Gastrocnemius medialis (tissue), 4 donors: ENCODE data around the gene HEPHL1. TPM values are rescaled to one million over a fixed set of nuclear protein-coding genes. Genes with fewer than 3 reads are reported as not detected.

ENCODE experiments used
- ATAC-seq, 2 donors: fragments of 150-250 bp; one replicate each; pipeline ENCODE4 v1.9.1; 2016
- DNase-seq, 2 donors: peaks; one replicate each; pipeline ENCODE4 v3.0.0-alpha.2; 2019
- H3K27ac ChIP-seq, 4 donors: fragments of 200-600 bp; sonication (generic); 1 replicate in 1 of 4; 2 replicates in 3 of 4; pipeline ENCODE4 v1.5.1; 2016 to 2018; ENCODE audit warnings: mild to moderate bottlenecking in 2 of 4, moderate library complexity in 1 of 4
- H3K27me3 ChIP-seq, 3 donors: fragments of 200-600 bp; sonication (generic) in 2 of 3; 1 replicate in 1 of 3; 2 replicates in 2 of 3; pipeline versions ENCODE4 v1.5.1 to v1.6.0; 2016 to 2019; ENCODE audit warnings: mild to moderate bottlenecking in 1 of 3, moderate library complexity in 1 of 3
- H3K36me3 ChIP-seq, 2 donors: fragments of 200-600 bp; sonication (generic) in 1 of 2; one replicate each; pipeline ENCODE4 v1.5.1; 2017 to 2018
- H3K4me1 ChIP-seq, 2 donors: fragments of 200-600 bp; sonication (generic) in 1 of 2; one replicate each; pipeline ENCODE4 v1.5.1; 2016 to 2017; ENCODE audit warnings: mild to moderate bottlenecking in 2 of 2
- H3K4me3 ChIP-seq, 4 donors: fragments of 200-600 bp; sonication (generic) in 3 of 4; 1 replicate in 1 of 4; 2 replicates in 3 of 4; pipeline ENCODE4 v1.5.1; 2016 to 2019; ENCODE audit warnings: mild to moderate bottlenecking in 2 of 4
- H3K9me3 ChIP-seq, 3 donors: fragments of 200-600 bp; sonication (generic) in 2 of 3; 1 replicate in 1 of 3; 2 replicates in 2 of 3; pipeline ENCODE4 v1.5.1; 2016 to 2019
- POLR2A ChIP-seq, 2 donors: fragments of 450-650 bp; IDR thresholded peaks; one replicate each; pipeline ENCODE4 v1.6.1; 2017; ENCODE audit warnings: antibody characterized with exemption in 2 of 2, mild to moderate bottlenecking in 2 of 2, moderate library complexity in 2 of 2
- in situ Hi-C, 4 donors: fragments of 200-750 bp; cut with MboI; loops; one replicate each; pipeline versions ENCODE4 v1.15.0 to v1.8.0; 2017; ENCODE audit warnings: low sequenced_read_pairs in 4 of 4
- intact Hi-C: fragments of 100-400 bp; cut with DNase I; formaldehyde crosslinking; loops from one replicate; pipeline ENCODE4 v1.15.1; 2023; ENCODE audit warnings: low total_unique reads
- total RNA-seq, 4 donors: library from RNA; depleted of rRNA; stranded (reverse); fragments of >200 nt; gene quantifications; one replicate each; pipeline versions ENCODE4 v1.1.0 to v1.2.3, GENCODE V29; 2016
- TF ChIP-seq, protein P1 (sequence below), 5 experiments: fragments of 450-650 bp in 3 of 5; fragments of 200-600 bp in 2 of 5; sonication (generic) in 2 of 5; IDR thresholded peaks in 4 of 5; conservative IDR thresholded peaks in 1 of 5; 1 replicate in 4 of 5; 2 replicates in 1 of 5; pipeline ENCODE4 v1.5.1; 2016 to 2019; ENCODE audit warnings: antibody characterized with exemption in 5 of 5, mild to moderate bottlenecking in 3 of 5, moderate library complexity in 3 of 5

Gene HEPHL1
- total RNA-seq, 4 donors from 2014 or later: not detected

DNA sequence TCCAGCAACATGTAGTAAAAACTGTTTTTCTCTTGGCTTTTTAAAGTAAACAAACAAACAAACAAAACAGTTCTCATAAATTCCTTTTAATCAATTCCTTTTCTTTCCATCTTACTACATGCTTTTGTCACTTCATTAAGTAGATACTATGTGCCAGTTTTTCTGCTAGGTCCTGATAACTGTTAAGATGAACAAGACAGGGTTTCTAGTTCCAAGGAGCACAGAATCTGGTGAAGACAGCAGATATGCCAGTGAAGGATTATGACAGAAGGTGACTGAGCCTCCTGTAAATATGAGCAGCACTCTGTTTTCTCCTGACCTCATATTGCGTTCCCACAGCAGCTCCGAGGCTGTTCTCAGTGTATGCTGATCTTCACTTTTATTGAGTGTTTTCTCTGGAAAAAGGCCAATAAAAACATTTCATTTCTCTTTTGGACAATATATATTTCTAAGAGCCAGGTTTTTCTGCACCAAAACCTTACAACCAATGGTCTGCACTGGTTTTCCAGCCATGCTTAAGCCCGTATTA lies 45.8 kb downstream of the HEPHL1 start:
- no peak for TF ChIP-seq POLR2A (IDR thresholded peaks at IDR 0.05)
- TF ChIP-seq, protein P1, sequence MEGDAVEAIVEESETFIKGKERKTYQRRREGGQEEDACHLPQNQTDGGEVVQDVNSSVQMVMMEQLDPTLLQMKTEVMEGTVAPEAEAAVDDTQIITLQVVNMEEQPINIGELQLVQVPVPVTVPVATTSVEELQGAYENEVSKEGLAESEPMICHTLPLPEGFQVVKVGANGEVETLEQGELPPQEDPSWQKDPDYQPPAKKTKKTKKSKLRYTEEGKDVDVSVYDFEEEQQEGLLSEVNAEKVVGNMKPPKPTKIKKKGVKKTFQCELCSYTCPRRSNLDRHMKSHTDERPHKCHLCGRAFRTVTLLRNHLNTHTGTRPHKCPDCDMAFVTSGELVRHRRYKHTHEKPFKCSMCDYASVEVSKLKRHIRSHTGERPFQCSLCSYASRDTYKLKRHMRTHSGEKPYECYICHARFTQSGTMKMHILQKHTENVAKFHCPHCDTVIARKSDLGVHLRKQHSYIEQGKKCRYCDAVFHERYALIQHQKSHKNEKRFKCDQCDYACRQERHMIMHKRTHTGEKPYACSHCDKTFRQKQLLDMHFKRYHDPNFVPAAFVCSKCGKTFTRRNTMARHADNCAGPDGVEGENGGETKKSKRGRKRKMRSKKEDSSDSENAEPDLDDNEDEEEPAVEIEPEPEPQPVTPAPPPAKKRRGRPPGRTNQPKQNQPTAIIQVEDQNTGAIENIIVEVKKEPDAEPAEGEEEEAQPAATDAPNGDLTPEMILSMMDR (IDR thresholded peaks at IDR 0.05 in 4 of 5, conservative IDR thresholded peaks at IDR 0.05 in 1 of 5): no peak
- in situ Hi-C loops (no loop called here), intact Hi-C loops (no loop called here)
- Histone ChIP-seq H3K27ac (no peak overlapping the region), H3K27me3 (no peaks in the 10 kb centered on the region), H3K36me3 (no peaks in the 10 kb centered on the region), H3K9me3 (no peaks in the 10 kb centered on the region), H3K4me3 (no peak overlapping the region), H3K4me1 (no peaks in the 10 kb centered on the region)
- ATAC-seq (no peak), DNase-seq (no peak)

- Histone ChIP-seq H3K27me3 (no peaks in the 10 kb centered on the region), H3K4me1 (no peaks in the 10 kb centered on the region), H3K36me3 (no peaks in the 10 kb centered on the region), H3K27ac (no peak overlapping the region), H3K4me3 (no peak overlapping the region), H3K9me3 (no peaks in the 10 kb centered on the region)
- no peak for ATAC-seq
- TF ChIP-seq, protein P1 (IDR thresholded peaks at IDR 0.05 in 4 of 5, conservative IDR thresholded peaks at IDR 0.05 in 1 of 5): no peak
- TF ChIP-seq POLR2A (IDR thresholded peaks at IDR 0.05): no peak
- DNase-seq: no peak
- in situ Hi-C loops (no loop called here), intact Hi-C loops (no loop called here)
Measured at GRCh38 chr11:94068764-94069163, 47.6 kb downstream of the HEPHL1 start.

- Histone ChIP-seq H3K36me3 (no peaks in the 10 kb centered on the region), H3K27me3 (no peaks in the 10 kb centered on the region), H3K4me3 (no peak overlapping the region), H3K4me1 (no peaks in the 10 kb centered on the region), H3K27ac (no peak overlapping the region), H3K9me3 (no peaks in the 10 kb centered on the region)
- DNase-seq: no peak
- no peak for ATAC-seq
- TF ChIP-seq, protein P1 (IDR thresholded peaks at IDR 0.05 in 4 of 5, conservative IDR thresholded peaks at IDR 0.05 in 1 of 5): no peak
- TF ChIP-seq POLR2A (IDR thresholded peaks at IDR 0.05): no peak
- intact Hi-C loops (no loop called here), in situ Hi-C loops (no loop called here)
Measured at GRCh38 chr11:94077552-94078293, 56.6 kb downstream of the HEPHL1 start.

GRCh38 chr11:94084164-94084563 lies 63.0 kb downstream of the HEPHL1 start:
- no peaks in the 10 kb centered on the region for H3K4me1 ChIP-seq
- no peak overlapping the region for H3K4me3 ChIP-seq
- no peak for ATAC-seq
- intact Hi-C loops: no loop called here
- TF ChIP-seq POLR2A (IDR thresholded peaks at IDR 0.05): no peak
- TF ChIP-seq, protein P1 (IDR thresholded peaks at IDR 0.05 in 4 of 5, conservative IDR thresholded peaks at IDR 0.05 in 1 of 5): no peak
- DNase-seq: no peak
- no peaks in the 10 kb centered on the region for H3K9me3 ChIP-seq
- H3K27ac ChIP-seq: no peak overlapping the region
- H3K36me3 ChIP-seq: no peaks in the 10 kb centered on the region
- no peaks in the 10 kb centered on the region for H3K27me3 ChIP-seq
- in situ Hi-C loops: no loop called here
